ENCODE data around the gene KTI12. TPM values are rescaled to one million over a fixed set of nuclear protein-coding genes. Genes with fewer than 3 reads are reported as not detected.
A peak's percentile ranks its signal among the peaks of the same experiment; 100 is the strongest.
"Not testable (repeated sequence)": the region's sequence is repeated elsewhere in the genome, so short reads cannot be mapped to it uniquely, and the experiment has no call there.

The KTI12 gene
- total RNA-seq, 1 donor: 12.7 TPM

GRCh38 chr1:52055066-52055865 is 21.7 kb upstream of the KTI12 start, which contains the start of gene TXNDC12:
TSS of gene TXNDC12 (minus strand) at chr1:52055191. CDS start at chr1:52055096, 95 bp downstream.
- TF ChIP-seq CTCF (IDR thresholded peaks at IDR 0.05; ENCODE audit: insufficient read depth, low read length): no peak
- DNase-seq (ENCODE audit: low read depth): peak; percentile 91
- H3K4me3 ChIP-seq (ENCODE audit: low read depth, low read length): peak within 1 kb of the TSS; percentile 98

- H3K4me3 ChIP-seq (ENCODE audit: low read depth, low read length): peak overlapping the region; percentile 98
- DNase-seq (ENCODE audit: low read depth): no peak
- no peak for TF ChIP-seq CTCF (IDR thresholded peaks at IDR 0.05; ENCODE audit: insufficient read depth, low read length)
Observed at GRCh38 chr1:52054496-52055065, 21.0 kb upstream of the KTI12 start.

GRCh38 chr1:52053862-52054261 is 20.3 kb upstream of the KTI12 start:
- H3K4me3 ChIP-seq (ENCODE audit: low read depth, low read length): peak overlapping the region; percentile 98
- no peak for TF ChIP-seq CTCF (IDR thresholded peaks at IDR 0.05; ENCODE audit: insufficient read depth, low read length)
- no peak for DNase-seq (ENCODE audit: low read depth)

GRCh38 chr1:52049337-52049736 is 15.7 kb upstream of the KTI12 start:
- DNase-seq (ENCODE audit: low read depth); H3K4me3 ChIP-seq (ENCODE audit: low read depth, low read length): not testable (repeated sequence)

- H3K4me3 ChIP-seq (ENCODE audit: low read depth, low read length); DNase-seq (ENCODE audit: low read depth): not testable (repeated sequence)
Observed at GRCh38 chr1:52045666-52046195, 12.1 kb upstream of the KTI12 start.

- no peak for TF ChIP-seq CTCF (IDR thresholded peaks at IDR 0.05; ENCODE audit: insufficient read depth, low read length)
- no peak for DNase-seq (ENCODE audit: low read depth)
Observed at GRCh38 chr1:52045236-52045635, 11.6 kb upstream of the KTI12 start.

GRCh38 chr1:52041551-52042185 is 8.1 kb upstream of the KTI12 start:
- DNase-seq (ENCODE audit: low read depth): no peak
- TF ChIP-seq CTCF (IDR thresholded peaks at IDR 0.05; ENCODE audit: insufficient read depth, low read length): no peak

More at GRCh38 chr1:52045236-52045635, 11.6 kb upstream of the KTI12 start:
- H3K4me3 ChIP-seq (ENCODE audit: low read depth, low read length): no peak overlapping the region

More at GRCh38 chr1:52041551-52042185, 8.1 kb upstream of the KTI12 start:
- H3K4me3 ChIP-seq (ENCODE audit: low read depth, low read length): no peak overlapping the region
